Measurements from ENCODE around the gene SMCO2. TPM values are rescaled to one million over a fixed set of nuclear protein-coding genes. Genes with fewer than 3 reads are reported as not detected.

SMCO2 gene
- total RNA-seq, 2 donors from 2014 or later, result 0.41 TPM; not detected in 1

DNA sequence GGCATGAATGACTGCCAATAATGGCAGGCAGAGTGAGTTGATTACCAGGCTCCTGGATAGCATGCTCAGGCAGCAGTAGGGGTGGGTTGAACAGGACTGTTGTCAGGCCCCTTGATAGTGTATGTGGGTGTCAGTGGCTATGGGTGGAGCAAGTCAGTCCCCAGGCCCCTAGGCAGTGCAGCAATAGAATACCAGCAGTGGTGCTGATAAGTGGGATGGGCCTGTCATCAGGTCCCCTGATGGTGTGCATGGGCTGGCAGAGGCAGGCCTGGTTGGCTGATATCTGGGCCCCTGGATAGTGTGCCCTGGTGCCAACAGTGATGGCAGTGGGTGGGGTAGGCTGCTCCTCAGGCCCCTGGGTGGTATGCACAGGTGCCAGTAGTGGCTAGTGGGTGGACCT, 32.4 kb downstream of the SMCO2 start:
- H3K4me3 ChIP-seq, result no peak overlapping the region
- no peak for DNase-seq (ENCODE audit: low spot score)
- no peak overlapping the region for H3K27ac ChIP-seq
- no peaks in the 10 kb centered on the region for H3K27me3 ChIP-seq (replicated peaks; ENCODE audit: insufficient read depth)
- H3K36me3 ChIP-seq, result no peaks in the 10 kb centered on the region
- TF ChIP-seq POLR2AphosphoS5 (IDR thresholded peaks at IDR 0.05) (no peak), POLR2A (IDR thresholded peaks at IDR 0.05) (no peak)
- TF ChIP-seq, protein P1, sequence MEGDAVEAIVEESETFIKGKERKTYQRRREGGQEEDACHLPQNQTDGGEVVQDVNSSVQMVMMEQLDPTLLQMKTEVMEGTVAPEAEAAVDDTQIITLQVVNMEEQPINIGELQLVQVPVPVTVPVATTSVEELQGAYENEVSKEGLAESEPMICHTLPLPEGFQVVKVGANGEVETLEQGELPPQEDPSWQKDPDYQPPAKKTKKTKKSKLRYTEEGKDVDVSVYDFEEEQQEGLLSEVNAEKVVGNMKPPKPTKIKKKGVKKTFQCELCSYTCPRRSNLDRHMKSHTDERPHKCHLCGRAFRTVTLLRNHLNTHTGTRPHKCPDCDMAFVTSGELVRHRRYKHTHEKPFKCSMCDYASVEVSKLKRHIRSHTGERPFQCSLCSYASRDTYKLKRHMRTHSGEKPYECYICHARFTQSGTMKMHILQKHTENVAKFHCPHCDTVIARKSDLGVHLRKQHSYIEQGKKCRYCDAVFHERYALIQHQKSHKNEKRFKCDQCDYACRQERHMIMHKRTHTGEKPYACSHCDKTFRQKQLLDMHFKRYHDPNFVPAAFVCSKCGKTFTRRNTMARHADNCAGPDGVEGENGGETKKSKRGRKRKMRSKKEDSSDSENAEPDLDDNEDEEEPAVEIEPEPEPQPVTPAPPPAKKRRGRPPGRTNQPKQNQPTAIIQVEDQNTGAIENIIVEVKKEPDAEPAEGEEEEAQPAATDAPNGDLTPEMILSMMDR (IDR thresholded peaks at IDR 0.05), result no peak
- intact Hi-C loops (cut with DNase I), result no loop called here
- H3K9me3 ChIP-seq, result no peaks in the 10 kb centered on the region
- no peaks in the 10 kb centered on the region for H3K4me1 ChIP-seq (replicated peaks)

DNA sequence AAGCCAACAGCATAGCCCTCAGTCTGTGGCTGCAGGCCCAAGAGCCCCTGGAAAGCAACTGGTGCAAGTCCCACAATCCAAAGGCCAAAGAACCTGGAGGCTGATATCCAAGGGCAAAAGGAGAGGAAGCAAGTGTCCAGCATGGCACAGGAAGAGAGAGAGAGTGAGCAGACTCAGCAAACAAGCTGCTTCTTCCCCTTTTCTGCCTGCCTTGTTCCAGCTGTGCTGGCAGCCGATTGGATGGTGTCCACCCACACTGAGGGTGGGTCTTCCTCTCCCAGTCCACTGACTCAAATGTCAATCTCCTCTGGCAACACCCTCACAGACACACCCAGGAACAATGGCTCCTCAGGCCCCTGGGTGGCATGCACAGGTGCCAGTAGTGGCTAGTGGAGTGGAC, 33.5 kb downstream of the SMCO2 start:
- TF ChIP-seq POLR2A (IDR thresholded peaks at IDR 0.05) (no peak), POLR2AphosphoS5 (IDR thresholded peaks at IDR 0.05) (no peak)
- TF ChIP-seq, protein P1 (IDR thresholded peaks at IDR 0.05), result no peak
- Histone ChIP-seq H3K4me3 (no peak overlapping the region), H3K27me3 (replicated peaks; ENCODE audit: insufficient read depth) (no peaks in the 10 kb centered on the region), H3K9me3 (no peaks in the 10 kb centered on the region), H3K36me3 (no peaks in the 10 kb centered on the region), H3K4me1 (replicated peaks) (no peaks in the 10 kb centered on the region), H3K27ac (no peak overlapping the region)
- no peak for DNase-seq (ENCODE audit: low spot score)
- intact Hi-C loops (cut with DNase I), result no loop called here
- 85% methylated on average over 1 of the region's 1 CpG for WGBS

DNA sequence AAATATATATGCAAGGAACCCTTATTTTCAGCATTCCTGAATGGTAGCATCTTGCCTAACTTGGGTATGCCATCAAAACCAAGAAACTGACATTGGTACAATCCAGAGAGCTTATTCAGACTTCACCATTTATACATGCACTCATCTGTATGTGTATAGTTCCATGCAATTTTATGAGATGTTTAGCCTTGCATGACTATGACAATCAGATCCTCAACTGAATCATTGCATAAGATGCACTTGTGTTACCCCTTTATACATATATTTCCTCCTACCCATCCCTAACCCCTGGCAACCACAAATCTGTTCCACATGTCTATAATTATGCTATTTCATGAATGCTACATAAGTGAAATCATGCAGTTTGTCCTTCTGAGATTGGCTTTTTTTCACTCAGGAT, 40.4 kb downstream of the SMCO2 start:
- no peaks in the 10 kb centered on the region for H3K36me3 ChIP-seq
- H3K27me3 ChIP-seq (replicated peaks; ENCODE audit: insufficient read depth), result no peaks in the 10 kb centered on the region
- no peak overlapping the region for H3K27ac ChIP-seq
- H3K9me3 ChIP-seq, result no peaks in the 10 kb centered on the region
- intact Hi-C loops (cut with DNase I), result no loop called here
- no peak overlapping the region for H3K4me3 ChIP-seq
- TF ChIP-seq, protein P1 (IDR thresholded peaks at IDR 0.05), result no peak
- no peak for TF ChIP-seq POLR2A (IDR thresholded peaks at IDR 0.05)
- TF ChIP-seq POLR2AphosphoS5 (IDR thresholded peaks at IDR 0.05), result no peak
- H3K4me1 ChIP-seq (replicated peaks), result no peaks in the 10 kb centered on the region
- no peak for DNase-seq (ENCODE audit: low spot score)

DNA sequence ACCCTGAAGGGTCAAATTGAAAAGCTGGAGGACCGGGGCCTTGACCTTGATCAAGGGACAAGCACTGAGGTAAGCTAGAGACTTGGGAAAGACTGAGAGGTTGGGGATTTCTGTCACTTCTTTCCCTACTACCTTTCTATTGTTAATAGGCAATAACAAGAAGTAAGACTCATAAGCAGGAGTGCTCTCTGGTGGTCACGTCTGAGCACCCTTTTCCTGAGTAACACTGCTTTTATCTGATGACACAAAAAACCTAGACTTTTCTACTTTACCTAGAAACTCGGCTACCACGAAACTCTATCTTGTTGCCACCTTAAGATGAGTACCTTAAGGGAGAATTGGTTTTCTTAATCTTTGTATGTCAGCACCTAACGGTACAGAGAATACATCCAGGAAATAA, 41.9 kb downstream of the SMCO2 start:
- Histone ChIP-seq H3K4me3 (no peak overlapping the region), H3K36me3 (no peaks in the 10 kb centered on the region), H3K27ac (no peak overlapping the region), H3K4me1 (replicated peaks) (no peaks in the 10 kb centered on the region), H3K9me3 (no peaks in the 10 kb centered on the region), H3K27me3 (replicated peaks; ENCODE audit: insufficient read depth) (no peaks in the 10 kb centered on the region)
- 83% methylated on average over 5 of the region's 5 CpGs for WGBS
- TF ChIP-seq POLR2AphosphoS5 (IDR thresholded peaks at IDR 0.05), result no peak
- no peak for TF ChIP-seq POLR2A (IDR thresholded peaks at IDR 0.05)
- TF ChIP-seq, protein P1 (IDR thresholded peaks at IDR 0.05), result no peak
- intact Hi-C loops (cut with DNase I), result no loop called here
- no peak for DNase-seq (ENCODE audit: low spot score)

DNA sequence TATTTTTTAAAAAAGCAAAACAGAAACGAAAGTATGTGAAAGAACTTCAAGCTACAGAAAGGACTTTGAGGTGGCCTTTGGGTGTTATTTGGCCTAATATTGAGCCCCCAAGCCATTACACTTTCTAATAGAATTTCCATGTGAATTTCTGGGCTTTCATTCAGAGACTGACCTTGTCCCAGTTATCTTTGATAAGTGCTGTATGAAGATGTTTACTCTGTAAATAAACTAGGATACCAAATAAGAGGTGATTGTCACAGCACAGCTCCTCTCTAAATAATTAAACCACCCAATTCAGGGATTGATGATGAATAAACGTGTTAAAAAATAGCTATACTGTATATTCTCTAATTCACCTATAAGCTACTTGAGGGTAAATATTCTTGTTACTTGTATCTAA, 44.7 kb downstream of the SMCO2 start:
- intact Hi-C loops (cut with DNase I), result no loop called here

More for the DNA sequence above, 44.7 kb downstream of the SMCO2 start:
- Histone ChIP-seq H3K4me1 (replicated peaks) (no peaks in the 10 kb centered on the region), H3K4me3 (no peak overlapping the region), H3K27me3 (replicated peaks; ENCODE audit: insufficient read depth) (no peaks in the 10 kb centered on the region), H3K36me3 (no peaks in the 10 kb centered on the region), H3K27ac (no peak overlapping the region), H3K9me3 (no peaks in the 10 kb centered on the region)
- WGBS, result 80% methylated on average over 2 of the region's 2 CpGs
- DNase-seq (ENCODE audit: low spot score), result no peak
- TF ChIP-seq, protein P1 (IDR thresholded peaks at IDR 0.05), result no peak
- no peak for TF ChIP-seq POLR2AphosphoS5 (IDR thresholded peaks at IDR 0.05)
- TF ChIP-seq POLR2A (IDR thresholded peaks at IDR 0.05), result no peak

Data from prostate gland (tissue), 2 donors.